HepG2 (cell line): ENCODE measurements around the gene ALOXE3. TPM values are rescaled to one million over a fixed set of nuclear protein-coding genes. Genes with fewer than 3 reads are reported as not detected.

Experiments used
- ATF7-NPFF ChIP-seq: sonication (generic); formaldehyde crosslinking; IDR thresholded peaks from 2 replicates; pipeline ENCODE4 v1.8.1; 2023; ENCODE audit warnings: mild to moderate bottlenecking, low read depth, missing genetic modification reagents, moderate library complexity
- EP300 ChIP-seq, 3 experiments: sonication (generic) in 1 of 3; formaldehyde crosslinking in 1 of 3; IDR thresholded peaks; 2 replicates each; pipeline versions ENCODE4 v1.5.1 to v1.6.1; 2011 to 2020; ENCODE audit warnings: low read depth in 2 of 3, low read length in 2 of 3, borderline replicate concordance in 1 of 3, improper control_type of control experiment in 1 of 3, mild to moderate bottlenecking in 1 of 3, missing genetic modification reagents in 1 of 3, moderate library complexity in 1 of 3
- FOSL2 ChIP-seq: sonication (generic); formaldehyde crosslinking; IDR thresholded peaks from 2 replicates; pipeline ENCODE4 v1.4.0; 2020; ENCODE audit warnings: missing genetic modification reagents
- KDM2A ChIP-seq: sonication (generic); formaldehyde crosslinking; IDR thresholded peaks from 2 replicates; pipeline ENCODE4 v1.4.0; 2020; ENCODE audit warnings: low read depth, missing genetic modification reagents, borderline replicate concordance
- KDM3A ChIP-seq: IDR thresholded peaks from 2 replicates; pipeline ENCODE4 v1.6.1; 2018; ENCODE audit warnings: low read depth, missing compliant biosample characterization
- MAF1 ChIP-seq: sonication (generic); formaldehyde crosslinking; IDR thresholded peaks from 2 replicates; pipeline ENCODE4 v1.5.0; 2020; ENCODE audit warnings: missing genetic modification reagents, borderline replicate concordance
- MEIS1 ChIP-seq: sonication (generic); formaldehyde crosslinking; IDR thresholded peaks from 2 replicates; pipeline ENCODE4 v1.9.0; 2021; ENCODE audit warnings: mild to moderate bottlenecking, missing genetic modification reagents, moderate library complexity, borderline replicate concordance
- NAIF1 ChIP-seq: sonication (generic); formaldehyde crosslinking; IDR thresholded peaks from 2 replicates; pipeline ENCODE4 v1.5.0; 2020; ENCODE audit warnings: mild to moderate bottlenecking, missing genetic modification reagents, borderline replicate concordance
- NRL ChIP-seq: sonication (generic); formaldehyde crosslinking; IDR thresholded peaks from 2 replicates; pipeline ENCODE4 v1.5.0; 2020; ENCODE audit warnings: missing genetic modification reagents, mild to moderate bottlenecking, moderate library complexity, borderline replicate concordance
- PAWR ChIP-seq: sonication (generic); formaldehyde crosslinking; IDR thresholded peaks from 2 replicates; pipeline ENCODE4 v1.4.0; 2020; ENCODE audit warnings: missing genetic modification reagents, mild to moderate bottlenecking, borderline replicate concordance
- PCBP2 ChIP-seq: fragments of 200-400 bp; formaldehyde crosslinking; optimal IDR thresholded peaks from 2 replicates; pipeline ENCODE3; 2018; ENCODE audit warnings: low read length, low read depth; ENCODE audit not compliant: poor library complexity, severe bottlenecking
- SIN3B ChIP-seq: fragments of 150-350 bp; IDR thresholded peaks from 2 replicates; pipeline ENCODE4 v1.6.1; 2014; ENCODE audit warnings: low read length
- SRSF1 ChIP-seq: fragments of 200-400 bp; formaldehyde crosslinking; optimal IDR thresholded peaks from 2 replicates; pipeline ENCODE3; 2017; ENCODE audit warnings: mild to moderate bottlenecking, low read depth, low read length, moderate library complexity
- STAG1 ChIP-seq: sonication (generic); formaldehyde crosslinking; IDR thresholded peaks from 2 replicates; pipeline ENCODE4 v1.4.0; 2020; ENCODE audit warnings: missing genetic modification reagents
- ZNF263 ChIP-seq: sonication (generic); formaldehyde crosslinking; IDR thresholded peaks from 2 replicates; pipeline ENCODE4 v1.4.0; 2020; ENCODE audit warnings: missing genetic modification reagents
- ZNF264 ChIP-seq: sonication (generic); formaldehyde crosslinking; IDR thresholded peaks from 2 replicates; pipeline ENCODE4 v1.4.0; 2020; ENCODE audit warnings: missing genetic modification reagents
- polyA plus RNA-seq, 8 experiments: library from polyadenylated mRNA; depleted of rRNA in 3 of 8; stranded (reverse) in 7 of 8; unstranded in 1 of 8; fragments of >200 nt; fragmentation: Illumina TruSeq in 4 of 8; extraction: Trizol in 4 of 8; gene quantifications; 2 replicates each; pipeline versions ENCODE4 v1.2.1 to v1.2.3, GENCODE V29; 2011 to 2016; ENCODE audit warnings: low read depth in 4 of 8, missing spikeins in 1 of 8, mixed read lengths in 1 of 8; ENCODE audit not compliant: insufficient read depth in 1 of 8
- total RNA-seq, 5 experiments: library from RNA; depleted of rRNA; stranded (reverse); fragments of >200 nt; fragmentation: Illumina TruSeq; extraction: Trizol; gene quantifications; 2 replicates each; pipeline ENCODE4 v1.2.3, GENCODE V29; 2016; ENCODE audit warnings: low read depth in 1 of 5
- TF ChIP-seq, protein P1 (sequence below): sonication (generic); formaldehyde crosslinking; IDR thresholded peaks from 2 replicates; pipeline ENCODE4 v1.5.0; 2020; ENCODE audit warnings: missing genetic modification reagents
- TF ChIP-seq, protein P2 (sequence below): sonication (generic); formaldehyde crosslinking; IDR thresholded peaks from 2 replicates; pipeline ENCODE4 v1.5.0; 2020; ENCODE audit warnings: missing genetic modification reagents
- TF ChIP-seq, protein P3 (sequence below): sonication (generic); formaldehyde crosslinking; IDR thresholded peaks from 2 replicates; pipeline ENCODE4 v1.4.0; 2020; ENCODE audit warnings: missing genetic modification reagents
- TF ChIP-seq, protein P4 (sequence below): sonication (generic); formaldehyde crosslinking; IDR thresholded peaks from 2 replicates; pipeline ENCODE4 v1.8.0; 2022; ENCODE audit warnings: mild to moderate bottlenecking, missing genetic modification reagents; ENCODE audit not compliant: insufficient replicate concordance
- TF ChIP-seq, protein P5 (sequence below): IDR thresholded peaks from 2 replicates; pipeline ENCODE4 v1.6.1; 2016; ENCODE audit warnings: low read depth

The ALOXE3 gene
- total and polyA plus RNA-seq, 2 of the 13 experiments (the other 11 are each of a cell fraction or from before 2014, with no cell fraction given): 0.07 TPM; not detected in 1

DNA sequence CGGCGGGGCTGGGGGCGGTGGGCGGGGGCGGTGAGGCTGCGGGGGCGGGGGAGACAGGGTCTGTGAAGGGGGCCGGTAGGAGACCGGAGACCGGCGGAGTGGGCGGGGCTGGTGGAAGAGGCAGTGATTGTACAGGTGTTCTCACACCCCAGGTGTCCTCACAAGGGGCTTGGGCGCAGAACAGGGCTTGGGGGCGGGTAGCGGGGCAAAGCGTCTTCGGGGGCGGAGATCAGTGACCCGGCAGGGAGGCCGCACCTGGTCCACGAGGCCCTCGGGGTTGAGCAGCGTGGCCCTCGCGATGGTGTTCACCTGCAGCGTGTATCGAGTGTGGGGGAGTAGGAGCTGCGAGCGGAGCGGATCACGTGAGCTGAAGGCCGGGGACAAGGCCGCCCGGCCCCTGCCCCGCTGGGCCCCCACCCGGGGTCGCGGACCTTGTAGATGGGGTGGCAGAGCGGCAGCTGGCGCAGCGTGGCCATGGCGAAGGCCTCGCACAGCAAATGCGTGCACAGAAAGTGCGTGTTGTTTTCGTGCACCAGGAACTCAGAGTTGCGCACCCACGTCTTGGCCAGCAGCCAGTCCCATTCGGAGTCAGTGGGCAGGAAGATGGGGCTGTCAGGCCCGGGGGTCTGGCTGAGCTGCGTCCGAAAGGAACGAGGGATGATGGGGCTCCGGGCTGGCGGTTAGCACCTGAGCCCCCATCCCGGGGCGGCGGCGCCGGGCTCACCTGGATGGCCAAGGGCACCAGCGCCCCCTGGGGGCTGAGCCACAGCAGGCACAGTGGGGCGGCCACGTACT is 8.5 kb downstream of the ALOXE3 start (continued):
- TF ChIP-seq, protein P1, sequence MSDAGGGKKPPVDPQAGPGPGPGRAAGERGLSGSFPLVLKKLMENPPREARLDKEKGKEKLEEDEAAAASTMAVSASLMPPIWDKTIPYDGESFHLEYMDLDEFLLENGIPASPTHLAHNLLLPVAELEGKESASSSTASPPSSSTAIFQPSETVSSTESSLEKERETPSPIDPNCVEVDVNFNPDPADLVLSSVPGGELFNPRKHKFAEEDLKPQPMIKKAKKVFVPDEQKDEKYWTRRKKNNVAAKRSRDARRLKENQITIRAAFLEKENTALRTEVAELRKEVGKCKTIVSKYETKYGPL: no peak
- TF ChIP-seq STAG1 (CRISPR knock-in tag): peak; percentile 69
- no peak for TF ChIP-seq ATF7-NPFF (CRISPR knock-in tag)
- no peak for TF ChIP-seq ZNF263 (CRISPR knock-in tag)
- peak; percentile 25 for TF ChIP-seq SRSF1
- TF ChIP-seq, protein P2, sequence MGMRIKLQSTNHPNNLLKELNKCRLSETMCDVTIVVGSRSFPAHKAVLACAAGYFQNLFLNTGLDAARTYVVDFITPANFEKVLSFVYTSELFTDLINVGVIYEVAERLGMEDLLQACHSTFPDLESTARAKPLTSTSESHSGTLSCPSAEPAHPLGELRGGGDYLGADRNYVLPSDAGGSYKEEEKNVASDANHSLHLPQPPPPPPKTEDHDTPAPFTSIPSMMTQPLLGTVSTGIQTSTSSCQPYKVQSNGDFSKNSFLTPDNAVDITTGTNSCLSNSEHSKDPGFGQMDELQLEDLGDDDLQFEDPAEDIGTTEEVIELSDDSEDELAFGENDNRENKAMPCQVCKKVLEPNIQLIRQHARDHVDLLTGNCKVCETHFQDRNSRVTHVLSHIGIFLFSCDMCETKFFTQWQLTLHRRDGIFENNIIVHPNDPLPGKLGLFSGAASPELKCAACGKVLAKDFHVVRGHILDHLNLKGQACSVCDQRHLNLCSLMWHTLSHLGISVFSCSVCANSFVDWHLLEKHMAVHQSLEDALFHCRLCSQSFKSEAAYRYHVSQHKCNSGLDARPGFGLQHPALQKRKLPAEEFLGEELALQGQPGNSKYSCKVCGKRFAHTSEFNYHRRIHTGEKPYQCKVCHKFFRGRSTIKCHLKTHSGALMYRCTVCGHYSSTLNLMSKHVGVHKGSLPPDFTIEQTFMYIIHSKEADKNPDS (CRISPR knock-in tag): no peak
- no peak for TF ChIP-seq NAIF1 (CRISPR knock-in tag)
- no peak for TF ChIP-seq NRL (CRISPR knock-in tag)
- no peak for TF ChIP-seq ZNF264 (CRISPR knock-in tag)
- TF ChIP-seq, protein P3, sequence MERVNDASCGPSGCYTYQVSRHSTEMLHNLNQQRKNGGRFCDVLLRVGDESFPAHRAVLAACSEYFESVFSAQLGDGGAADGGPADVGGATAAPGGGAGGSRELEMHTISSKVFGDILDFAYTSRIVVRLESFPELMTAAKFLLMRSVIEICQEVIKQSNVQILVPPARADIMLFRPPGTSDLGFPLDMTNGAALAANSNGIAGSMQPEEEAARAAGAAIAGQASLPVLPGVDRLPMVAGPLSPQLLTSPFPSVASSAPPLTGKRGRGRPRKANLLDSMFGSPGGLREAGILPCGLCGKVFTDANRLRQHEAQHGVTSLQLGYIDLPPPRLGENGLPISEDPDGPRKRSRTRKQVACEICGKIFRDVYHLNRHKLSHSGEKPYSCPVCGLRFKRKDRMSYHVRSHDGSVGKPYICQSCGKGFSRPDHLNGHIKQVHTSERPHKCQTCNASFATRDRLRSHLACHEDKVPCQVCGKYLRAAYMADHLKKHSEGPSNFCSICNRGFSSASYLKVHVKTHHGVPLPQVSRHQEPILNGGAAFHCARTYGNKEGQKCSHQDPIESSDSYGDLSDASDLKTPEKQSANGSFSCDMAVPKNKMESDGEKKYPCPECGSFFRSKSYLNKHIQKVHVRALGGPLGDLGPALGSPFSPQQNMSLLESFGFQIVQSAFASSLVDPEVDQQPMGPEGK: peak; percentile 84
- no peak for TF ChIP-seq PAWR
- TF ChIP-seq, protein P4, sequence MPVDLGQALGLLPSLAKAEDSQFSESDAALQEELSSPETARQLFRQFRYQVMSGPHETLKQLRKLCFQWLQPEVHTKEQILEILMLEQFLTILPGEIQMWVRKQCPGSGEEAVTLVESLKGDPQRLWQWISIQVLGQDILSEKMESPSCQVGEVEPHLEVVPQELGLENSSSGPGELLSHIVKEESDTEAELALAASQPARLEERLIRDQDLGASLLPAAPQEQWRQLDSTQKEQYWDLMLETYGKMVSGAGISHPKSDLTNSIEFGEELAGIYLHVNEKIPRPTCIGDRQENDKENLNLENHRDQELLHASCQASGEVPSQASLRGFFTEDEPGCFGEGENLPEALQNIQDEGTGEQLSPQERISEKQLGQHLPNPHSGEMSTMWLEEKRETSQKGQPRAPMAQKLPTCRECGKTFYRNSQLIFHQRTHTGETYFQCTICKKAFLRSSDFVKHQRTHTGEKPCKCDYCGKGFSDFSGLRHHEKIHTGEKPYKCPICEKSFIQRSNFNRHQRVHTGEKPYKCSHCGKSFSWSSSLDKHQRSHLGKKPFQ (CRISPR knock-in tag): no peak
- TF ChIP-seq FOSL2: no peak
- no peak for TF ChIP-seq SIN3B
- TF ChIP-seq PCBP2: no peak
- TF ChIP-seq KDM2A: peak; percentile 58; the same call in 1 of the 2 replicates
- TF ChIP-seq MAF1: no peak
- no peak for TF ChIP-seq MEIS1 (CRISPR knock-in tag)
- no peak for TF ChIP-seq EP300 (IDR thresholded peaks at IDR 0.05; ENCODE audit: low read depth in 2 of 2, low read length in 2 of 2)
- TF ChIP-seq EP300 (CRISPR knock-in tag; IDR thresholded peaks at IDR 0.05; ENCODE audit: borderline replicate concordance): no peak
- TF ChIP-seq, protein P5, sequence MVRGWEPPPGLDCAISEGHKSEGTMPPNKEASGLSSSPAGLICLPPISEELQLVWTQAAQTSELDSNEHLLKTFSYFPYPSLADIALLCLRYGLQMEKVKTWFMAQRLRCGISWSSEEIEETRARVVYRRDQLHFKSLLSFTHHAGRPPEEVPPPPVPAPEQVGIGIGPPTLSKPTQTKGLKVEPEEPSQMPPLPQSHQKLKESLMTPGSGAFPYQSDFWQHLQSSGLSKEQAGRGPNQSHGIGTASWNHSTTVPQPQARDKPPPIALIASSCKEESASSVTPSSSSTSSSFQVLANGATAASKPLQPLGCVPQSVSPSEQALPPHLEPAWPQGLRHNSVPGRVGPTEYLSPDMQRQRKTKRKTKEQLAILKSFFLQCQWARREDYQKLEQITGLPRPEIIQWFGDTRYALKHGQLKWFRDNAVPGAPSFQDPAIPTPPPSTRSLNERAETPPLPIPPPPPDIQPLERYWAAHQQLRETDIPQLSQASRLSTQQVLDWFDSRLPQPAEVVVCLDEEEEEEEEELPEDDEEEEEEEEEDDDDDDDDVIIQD (CRISPR knock-in tag): no peak
- TF ChIP-seq KDM3A (CRISPR knock-in tag): no peak
